LHCN-M2 (cell line): Measurements from ENCODE around the gene SLC20A1. TPM values are rescaled to one million over a fixed set of nuclear protein-coding genes. Genes with fewer than 3 reads are reported as not detected.
"Not testable (repeated sequence)": the region's sequence is repeated elsewhere in the genome, so short reads cannot be mapped to it uniquely, and the experiment has no call there.

Source experiments
- DNase-seq: peaks from one replicate; pipeline ENCODE4 v3.0.0-alpha.2; 2012; ENCODE audit warnings: low read depth
- total RNA-seq: library from RNA; depleted of rRNA; stranded (reverse); fragments of >200 nt; gene quantifications from 2 replicates; pipeline ENCODE4 v1.2.3, GENCODE V29; 2014

SLC20A1 gene
- total RNA-seq, 1 experiment from 2014 or later, result 172 TPM

- peak; percentile 37 for DNase-seq
These were observed 1.4 kb upstream of the SLC20A1 start for GRCh38 chr2:112644155-112644932.

- no peak for DNase-seq
These were observed 818 bp upstream of the SLC20A1 start for GRCh38 chr2:112644933-112645309.

DNA sequence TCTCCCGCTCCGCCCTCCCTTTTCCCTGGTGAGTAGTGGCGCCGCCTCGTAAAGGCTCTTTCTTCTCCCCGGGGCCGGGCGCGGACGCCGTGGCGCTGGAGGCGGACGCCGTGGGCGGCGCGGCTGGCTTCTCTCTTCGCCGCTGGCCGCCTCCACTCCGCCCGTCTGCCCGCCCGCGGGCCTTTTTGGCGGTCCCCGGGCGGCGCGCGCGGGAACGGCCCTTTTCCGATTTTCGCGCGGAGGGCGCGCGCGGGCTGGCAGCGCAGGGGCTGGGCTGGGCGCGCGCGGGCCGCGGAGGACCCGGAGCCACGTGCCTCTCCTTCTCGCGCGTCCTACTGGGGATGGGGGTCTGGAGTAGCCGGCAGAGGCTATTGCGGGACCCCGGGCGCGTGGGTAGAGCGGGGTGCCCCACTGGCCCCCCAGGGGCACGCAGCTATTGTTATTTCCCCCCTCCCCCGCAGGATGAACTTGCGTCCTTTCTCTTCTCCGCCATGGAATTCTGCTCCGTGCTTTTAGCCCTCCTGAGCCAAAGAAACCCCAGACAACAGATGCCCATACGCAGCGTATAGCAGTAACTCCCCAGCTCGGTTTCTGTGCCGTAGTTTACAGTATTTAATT, 472 bp downstream of the SLC20A1 start:
- peak; percentile 47 for DNase-seq

DNA sequence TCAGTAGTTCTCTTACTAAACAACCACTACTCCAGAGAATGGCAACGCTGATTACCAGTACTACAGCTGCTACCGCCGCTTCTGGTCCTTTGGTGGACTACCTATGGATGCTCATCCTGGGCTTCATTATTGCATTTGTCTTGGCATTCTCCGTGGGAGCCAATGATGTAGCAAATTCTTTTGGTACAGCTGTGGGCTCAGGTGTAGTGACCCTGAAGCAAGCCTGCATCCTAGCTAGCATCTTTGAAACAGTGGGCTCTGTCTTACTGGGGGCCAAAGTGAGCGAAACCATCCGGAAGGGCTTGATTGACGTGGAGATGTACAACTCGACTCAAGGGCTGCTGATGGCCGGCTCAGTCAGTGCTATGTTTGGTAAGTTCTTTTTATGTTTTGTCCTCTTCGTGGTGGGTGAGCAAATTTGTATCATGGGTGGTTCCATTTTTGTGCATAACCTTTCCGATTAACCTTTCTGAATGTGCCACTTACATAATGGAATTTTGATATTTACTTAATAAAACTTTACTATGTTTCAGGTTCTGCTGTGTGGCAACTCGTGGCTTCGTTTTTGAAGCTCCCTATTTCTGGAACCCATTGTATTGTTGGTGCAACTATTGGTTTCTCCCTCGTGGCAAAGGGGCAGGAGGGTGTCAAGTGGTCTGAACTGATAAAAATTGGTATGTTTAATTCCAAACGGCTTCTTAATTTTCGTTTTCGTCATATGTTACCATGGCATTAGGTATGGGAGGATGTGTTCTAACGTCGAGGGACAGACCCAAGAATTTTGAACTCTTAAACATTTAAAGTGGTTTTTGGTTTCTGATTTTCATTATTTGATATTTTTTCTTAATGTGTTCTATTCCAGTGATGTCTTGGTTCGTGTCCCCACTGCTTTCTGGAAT, 1.3 kb downstream of the SLC20A1 start:
- no peak for DNase-seq

- DNase-seq, result no peak
These were observed 2.3 kb downstream of the SLC20A1 start for GRCh38 chr2:112648081-112648480.

- no peak for DNase-seq
These were observed 10.9 kb downstream of the SLC20A1 start for GRCh38 chr2:112656679-112657078.

- no peak for DNase-seq
These were observed 12.6 kb downstream of the SLC20A1 start for GRCh38 chr2:112658301-112658700.

DNA sequence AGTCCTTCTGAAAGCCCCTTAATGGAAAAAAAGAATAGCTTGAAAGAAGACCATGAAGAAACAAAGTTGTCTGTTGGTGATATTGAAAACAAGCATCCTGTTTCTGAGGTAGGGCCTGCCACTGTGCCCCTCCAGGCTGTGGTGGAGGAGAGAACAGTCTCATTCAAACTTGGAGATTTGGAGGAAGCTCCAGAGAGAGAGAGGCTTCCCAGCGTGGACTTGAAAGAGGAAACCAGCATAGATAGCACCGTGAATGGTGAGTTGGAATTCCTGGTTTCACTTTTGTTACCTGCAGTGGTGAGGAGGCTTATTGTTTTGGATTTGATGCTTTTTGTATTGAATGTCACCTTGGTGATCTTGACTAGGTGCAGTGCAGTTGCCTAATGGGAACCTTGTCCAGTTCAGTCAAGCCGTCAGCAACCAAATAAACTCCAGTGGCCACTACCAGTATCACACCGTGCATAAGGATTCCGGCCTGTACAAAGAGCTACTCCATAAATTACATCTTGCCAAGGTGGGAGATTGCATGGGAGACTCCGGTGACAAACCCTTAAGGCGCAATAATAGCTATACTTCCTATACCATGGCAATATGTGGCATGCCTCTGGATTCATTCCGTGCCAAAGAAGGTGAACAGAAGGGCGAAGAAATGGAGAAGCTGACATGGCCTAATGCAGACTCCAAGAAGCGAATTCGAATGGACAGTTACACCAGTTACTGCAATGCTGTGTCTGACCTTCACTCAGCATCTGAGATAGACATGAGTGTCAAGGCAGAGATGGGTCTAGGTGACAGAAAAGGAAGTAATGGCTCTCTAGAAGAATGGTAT, 13.3 kb downstream of the SLC20A1 start:
- DNase-seq, result no peak

DNA sequence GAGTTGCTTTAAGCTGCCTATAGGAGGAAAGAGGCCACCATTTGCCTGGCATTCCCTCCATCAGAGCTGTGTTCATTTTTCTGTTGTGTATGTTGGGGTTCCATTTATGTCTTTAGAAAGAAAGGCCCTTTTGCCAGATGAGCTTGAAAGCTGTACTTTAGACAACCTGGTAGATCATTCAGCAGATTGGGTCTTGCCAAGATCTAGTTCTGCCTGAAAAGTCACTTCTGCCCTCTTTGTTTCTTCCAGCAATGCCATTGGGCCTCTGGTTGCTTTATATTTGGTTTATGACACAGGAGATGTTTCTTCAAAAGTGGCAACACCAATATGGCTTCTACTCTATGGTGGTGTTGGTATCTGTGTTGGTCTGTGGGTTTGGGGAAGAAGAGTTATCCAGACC, 14.4 kb downstream of the SLC20A1 start:
- no peak for DNase-seq

- no peak for DNase-seq
These were observed 16.0 kb downstream of the SLC20A1 start for GRCh38 chr2:112661656-112662305.

DNA sequence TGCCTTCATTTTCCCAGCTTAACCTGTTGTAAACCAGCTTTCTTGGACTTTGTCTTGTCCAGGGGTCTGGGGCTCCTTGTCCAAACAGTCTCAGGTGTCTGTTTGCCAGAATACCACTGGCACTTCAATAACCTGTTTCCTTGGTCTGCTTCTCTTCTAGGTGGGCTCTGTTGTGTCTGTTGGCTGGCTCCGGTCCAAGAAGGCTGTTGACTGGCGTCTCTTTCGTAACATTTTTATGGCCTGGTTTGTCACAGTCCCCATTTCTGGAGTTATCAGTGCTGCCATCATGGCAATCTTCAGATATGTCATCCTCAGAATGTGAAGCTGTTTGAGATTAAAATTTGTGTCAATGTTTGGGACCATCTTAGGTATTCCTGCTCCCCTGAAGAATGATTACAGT, 17.0 kb downstream of the SLC20A1 start:
- no peak for DNase-seq

- DNase-seq, result no peak
These were observed 18.9 kb downstream of the SLC20A1 start for GRCh38 chr2:112664689-112665088.

GRCh38 chr2:112665113-112665780, 19.5 kb downstream of the SLC20A1 start:
- DNase-seq, result peak; percentile 56

- no peak for DNase-seq
These were observed 21.0 kb downstream of the SLC20A1 start for GRCh38 chr2:112666761-112667122.

GRCh38 chr2:112667540-112667939, 21.8 kb downstream of the SLC20A1 start:
- not testable (repeated sequence) for DNase-seq

- DNase-seq, result no peak
These were observed 23.9 kb downstream of the SLC20A1 start for GRCh38 chr2:112669667-112670066.

- no peak for DNase-seq
These were observed 24.7 kb downstream of the SLC20A1 start for GRCh38 chr2:112670252-112671022.

DNA sequence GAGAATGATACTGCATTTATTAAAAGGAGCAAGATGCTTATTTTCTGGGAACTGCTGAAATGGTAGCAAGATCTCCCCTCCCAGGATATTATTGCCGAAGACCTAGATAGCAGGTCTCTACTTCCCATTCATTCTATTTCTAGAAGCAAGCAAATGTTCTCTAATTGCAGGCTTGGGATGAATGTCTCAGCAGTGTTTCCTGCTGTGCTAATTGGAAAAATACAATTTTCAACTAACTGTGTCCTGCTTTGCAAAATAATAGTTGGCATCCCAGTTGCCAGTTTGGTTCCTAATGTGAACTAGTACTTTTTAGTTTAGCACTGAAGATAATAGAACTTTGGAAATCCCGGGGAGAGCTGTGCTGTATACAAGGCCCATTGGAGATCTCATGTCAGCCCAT, 26.1 kb downstream of the SLC20A1 start:
- no peak for DNase-seq

DNA sequence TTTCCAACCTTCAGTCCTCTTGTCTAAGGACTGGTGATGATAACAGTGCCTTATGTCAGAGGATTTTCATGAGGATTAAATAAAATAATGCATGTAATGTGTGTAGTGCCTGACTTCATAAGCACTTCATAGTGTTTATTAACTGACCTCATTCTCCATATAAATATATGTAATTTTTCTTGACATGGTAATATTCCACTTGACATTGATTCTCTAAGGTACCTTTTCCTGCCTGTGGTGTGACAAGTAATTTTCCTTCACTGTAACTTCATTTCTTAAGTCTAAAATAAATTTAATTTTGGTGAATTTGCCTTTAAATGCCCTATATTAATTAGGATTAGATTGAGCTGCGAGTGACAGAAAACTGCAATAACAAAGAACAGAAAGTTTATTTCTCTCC, 27.3 kb downstream of the SLC20A1 start:
- DNase-seq, result no peak

DNA sequence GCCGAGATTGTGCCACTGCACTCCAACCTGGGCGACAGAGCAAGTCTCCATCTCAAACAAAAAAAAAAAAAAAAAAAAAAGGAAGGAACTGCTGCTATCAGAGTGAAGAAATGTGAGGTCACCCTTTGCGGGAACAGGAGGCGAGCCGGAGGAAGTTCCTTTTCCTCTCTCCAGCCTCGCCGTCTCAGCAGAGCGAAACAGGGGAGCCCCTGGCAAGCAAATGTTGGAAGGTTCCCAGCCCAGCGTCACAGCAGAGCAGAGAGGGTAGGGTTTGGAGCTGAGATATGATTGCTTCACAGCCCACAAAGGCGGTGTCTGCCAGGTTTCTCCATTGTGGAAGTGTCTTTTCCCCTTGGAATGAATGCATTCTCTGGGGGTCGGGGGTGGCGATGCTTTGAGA, 28.5 kb downstream of the SLC20A1 start:
- no peak for DNase-seq
